CD4-positive, alpha-beta memory T cell (primary cell): ENCODE data around the gene PTPRG. TPM values are rescaled to one million over a fixed set of nuclear protein-coding genes. Genes with fewer than 3 reads are reported as not detected.

Experiments used
- CTCF ChIA-PET: fragments of 350-600 bp; sonication (Branson Sonifier 250); formaldehyde crosslinking; loops from one replicate; lab custom pipeline; 2021; ENCODE audit warnings: inconsistent platforms; ENCODE audit not compliant: partially characterized antibody; lab: Charles Lee
- POLR2A ChIA-PET: fragments of 350-600 bp; sonication (Branson Sonifier 250); formaldehyde crosslinking; loops from one replicate; lab custom pipeline; 2021; ENCODE audit not compliant: partially characterized antibody; lab: Charles Lee
- DNase-seq, 5 donors: peaks; one replicate each; pipeline versions ENCODE4 v3.0.0 to v3.0.0-alpha.2; 2020 to 2022; ENCODE audit warnings: mixed read lengths in 1 of 5
- H3K27ac ChIP-seq: one replicate; pipeline ENCODE4 v1.7.0; 2013; ENCODE audit warnings: low read depth, low read length
- H3K27me3 ChIP-seq: 2 replicates; pipeline ENCODE4 v1.7.0; 2013; ENCODE audit warnings: mild to moderate bottlenecking, low read length, moderate library complexity; ENCODE audit not compliant: insufficient read depth
- H3K36me3 ChIP-seq: 2 replicates; pipeline ENCODE4 v1.7.0; 2013; ENCODE audit warnings: mild to moderate bottlenecking, low read length, moderate library complexity; ENCODE audit not compliant: insufficient read depth
- H3K4me1 ChIP-seq: 2 replicates; pipeline ENCODE4 v1.7.0; 2013; ENCODE audit warnings: mild to moderate bottlenecking, low read length, moderate library complexity; ENCODE audit not compliant: insufficient read depth
- H3K4me3 ChIP-seq, 2 donors: one replicate each; pipeline ENCODE4 v1.7.0; 2013; ENCODE audit warnings: low read length in 2 of 2, mild to moderate bottlenecking in 1 of 2
- H3K9me3 ChIP-seq, 2 donors: one replicate each; pipeline ENCODE4 v1.7.0; 2013; ENCODE audit warnings: low read length in 2 of 2, control low read depth in 1 of 2; ENCODE audit not compliant: control insufficient read depth in 1 of 2
- H3K27ac Mint-ChIP-seq, 7 donors: one replicate each; pipeline ENCODE4 v1.8.0; 2020 to 2021; ENCODE audit warnings: mixed read lengths in 7 of 7, mild to moderate bottlenecking in 6 of 7, inconsistent platforms in 3 of 7, moderate library complexity in 3 of 7
- H3K27me3 Mint-ChIP-seq, 2 donors: one replicate each; pipeline ENCODE4 v1.8.0; 2020 to 2021; ENCODE audit warnings: mixed read lengths in 2 of 2
- H3K36me3 Mint-ChIP-seq, 2 donors: one replicate each; pipeline ENCODE4 v1.8.0; 2020 to 2021; ENCODE audit warnings: mixed read lengths in 2 of 2, inconsistent platforms in 1 of 2, mild to moderate bottlenecking in 1 of 2
- H3K4me1 Mint-ChIP-seq, 4 donors: one replicate each; pipeline ENCODE4 v1.8.0; 2020 to 2021; ENCODE audit warnings: mixed read lengths in 4 of 4, mild to moderate bottlenecking in 1 of 4
- H3K4me3 Mint-ChIP-seq, 8 donors: one replicate each; pipeline ENCODE4 v1.8.0; 2020 to 2021; ENCODE audit warnings: mixed read lengths in 8 of 8, mild to moderate bottlenecking in 7 of 8, moderate library complexity in 6 of 8, inconsistent platforms in 3 of 8
- H3K9me3 Mint-ChIP-seq, 8 donors: one replicate each; pipeline ENCODE4 v1.8.0; 2020 to 2021; ENCODE audit warnings: mixed read lengths in 8 of 8, mild to moderate bottlenecking in 5 of 8, inconsistent platforms in 3 of 8, moderate library complexity in 1 of 8
- intact Hi-C: fragments of 100-400 bp; cut with micrococcal nuclease; formaldehyde crosslinking; loops from one replicate; pipeline ENCODE4 v1.15.1; 2023
- polyA plus RNA-seq, 2 donors: library from polyadenylated mRNA; unstranded; fragments of 300-500 nt; fragmentation: Illumina TruSeq; gene quantifications; one replicate each; pipeline ENCODE4 v1.2.3, GENCODE V29; 2021
- total RNA-seq, 2 experiments: library from RNA; stranded (reverse); gene quantifications; one replicate each; pipeline ENCODE4 v1.2.3, GENCODE V29; 2021

Gene PTPRG
- total and polyA plus RNA-seq, 4 experiments from 2014 or later: not detected

DNA sequence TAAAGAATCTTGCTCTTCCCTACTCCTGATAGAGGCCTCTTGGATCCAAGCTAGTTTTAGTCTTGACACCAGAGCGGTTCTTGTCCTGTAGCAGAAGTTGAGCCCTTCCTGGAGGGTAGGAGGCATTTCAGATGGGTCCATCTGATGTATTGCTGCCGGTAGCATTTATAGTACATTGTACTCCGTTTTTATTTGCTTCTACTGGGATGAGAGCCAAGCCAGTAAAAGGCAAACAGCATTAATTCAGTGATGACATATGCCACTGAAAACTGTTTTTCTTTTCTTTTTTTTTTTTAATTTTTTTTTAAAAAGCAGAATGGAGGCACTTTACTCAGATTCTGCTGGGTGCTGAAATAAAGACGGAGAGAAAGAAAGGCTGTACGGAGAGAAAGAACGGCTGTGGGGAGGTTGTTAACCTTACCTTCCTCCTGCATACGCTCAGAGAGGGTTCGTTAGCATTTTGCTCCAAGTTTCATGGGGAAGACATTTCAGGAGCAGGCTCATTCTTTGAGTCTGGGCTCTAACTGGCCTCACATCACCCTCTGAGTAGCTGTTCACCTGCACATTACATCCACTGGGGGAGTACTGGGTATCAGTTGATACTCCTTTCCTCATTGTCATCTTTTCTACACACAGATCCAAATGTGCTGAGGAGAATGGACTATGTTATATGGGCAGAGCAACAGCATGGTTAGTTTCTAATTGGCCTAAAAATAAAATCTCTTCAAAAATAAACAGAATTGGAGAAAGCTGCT lies 650.5 kb downstream of the PTPRG start:
- H3K36me3 ChIP-seq: no peaks in the 10 kb centered on the region
- no peaks in the 10 kb centered on the region for H3K9me3 ChIP-seq
- POLR2A ChIA-PET: no interaction called here
- Mint-ChIP-seq H3K4me3 (no peak overlapping the region), H3K9me3 (no peaks in the 10 kb centered on the region), H3K4me1 (peaks cover 0 to 2% (median 0%) of the 10 kb centered on the region in 4 donors), H3K27ac (no peak overlapping the region), H3K27me3 (peaks cover 0 to 3% of the 10 kb centered on the region in 2 donors), H3K36me3 (no peaks in the 10 kb centered on the region)
- intact Hi-C loops: no loop called here
- no peak overlapping the region for H3K27ac ChIP-seq
- H3K27me3 ChIP-seq: no peaks in the 10 kb centered on the region
- H3K4me1 ChIP-seq: no peaks in the 10 kb centered on the region
- CTCF ChIA-PET: interaction anchor here (1.0 kb wide), 1 partner anchor 23 kb away, joined by 3 read pairs; no protein-coding TSS in a partner anchor
- H3K4me3 ChIP-seq: no peak overlapping the region
- DNase-seq: no peak

DNA sequence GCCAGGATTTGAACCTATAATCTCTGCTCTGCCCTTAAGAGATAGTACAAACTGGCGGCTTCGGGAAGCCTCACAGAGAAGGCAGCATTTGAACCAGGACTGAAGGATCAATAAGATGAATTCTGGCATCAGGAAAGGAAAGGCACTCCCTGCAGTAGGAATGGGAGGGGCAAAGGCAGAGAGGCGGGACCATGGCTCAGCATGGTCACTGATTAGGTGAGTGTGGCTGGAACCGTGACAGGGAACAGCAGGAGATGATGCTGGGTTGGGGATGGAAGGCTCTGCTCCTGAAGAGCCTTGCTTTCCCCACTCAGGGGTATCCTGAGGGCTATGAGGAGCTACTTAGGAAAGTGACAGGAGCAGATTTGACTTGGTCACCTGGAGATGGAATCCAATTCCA lies 653.5 kb downstream of the PTPRG start:
- POLR2A ChIA-PET: no interaction called here
- Histone ChIP-seq H3K9me3 (no peaks in the 10 kb centered on the region), H3K4me3 (no peak overlapping the region), H3K27me3 (no peaks in the 10 kb centered on the region), H3K4me1 (no peaks in the 10 kb centered on the region), H3K27ac (no peak overlapping the region), H3K36me3 (no peaks in the 10 kb centered on the region)
- intact Hi-C loops: no loop called here
- H3K27me3 Mint-ChIP-seq: peaks cover 0 to 3% of the 10 kb centered on the region in 2 donors
- CTCF ChIA-PET: no interaction called here
- no peaks in the 10 kb centered on the region for H3K9me3 Mint-ChIP-seq
- no peak overlapping the region for H3K27ac Mint-ChIP-seq
- DNase-seq: no peak
- peaks cover 0 to 2% (median 0%) of the 10 kb centered on the region in 4 donors for H3K4me1 Mint-ChIP-seq
- H3K4me3 Mint-ChIP-seq: no peak overlapping the region
- H3K36me3 Mint-ChIP-seq: no peaks in the 10 kb centered on the region

DNA sequence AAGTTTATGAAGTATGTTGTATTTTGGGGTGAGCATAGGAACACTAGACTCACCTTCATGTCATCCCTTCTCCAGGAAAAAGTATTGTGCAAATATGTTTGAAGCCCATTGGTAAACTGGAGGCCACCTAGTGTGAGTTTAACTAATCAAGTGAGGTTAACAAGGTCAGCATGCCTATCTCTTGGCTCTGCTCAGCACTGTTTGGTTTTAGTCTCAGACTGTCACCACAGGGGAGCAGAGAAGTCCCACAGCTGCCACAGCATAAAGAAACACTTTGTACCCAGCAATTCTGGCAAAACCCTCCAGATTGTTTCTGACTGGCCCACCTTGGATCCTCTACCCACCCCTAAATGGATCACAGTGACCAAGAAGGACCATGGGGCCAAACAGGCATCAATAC lies 659.2 kb downstream of the PTPRG start:
- intact Hi-C loops: no loop called here
- DNase-seq: no peak
- no peaks in the 10 kb centered on the region for H3K9me3 Mint-ChIP-seq
- CTCF ChIA-PET: no interaction called here
- no peaks in the 10 kb centered on the region for H3K4me1 Mint-ChIP-seq
- Histone ChIP-seq H3K4me3 (no peak overlapping the region), H3K27me3 (no peaks in the 10 kb centered on the region), H3K36me3 (no peaks in the 10 kb centered on the region), H3K4me1 (no peaks in the 10 kb centered on the region), H3K9me3 (no peaks in the 10 kb centered on the region), H3K27ac (no peak overlapping the region)
- H3K4me3 Mint-ChIP-seq: no peak overlapping the region
- H3K36me3 Mint-ChIP-seq: no peaks in the 10 kb centered on the region
- no peak overlapping the region for H3K27ac Mint-ChIP-seq
- H3K27me3 Mint-ChIP-seq: peaks cover 0 to 2% of the 10 kb centered on the region in 2 donors
- POLR2A ChIA-PET: no interaction called here

DNA sequence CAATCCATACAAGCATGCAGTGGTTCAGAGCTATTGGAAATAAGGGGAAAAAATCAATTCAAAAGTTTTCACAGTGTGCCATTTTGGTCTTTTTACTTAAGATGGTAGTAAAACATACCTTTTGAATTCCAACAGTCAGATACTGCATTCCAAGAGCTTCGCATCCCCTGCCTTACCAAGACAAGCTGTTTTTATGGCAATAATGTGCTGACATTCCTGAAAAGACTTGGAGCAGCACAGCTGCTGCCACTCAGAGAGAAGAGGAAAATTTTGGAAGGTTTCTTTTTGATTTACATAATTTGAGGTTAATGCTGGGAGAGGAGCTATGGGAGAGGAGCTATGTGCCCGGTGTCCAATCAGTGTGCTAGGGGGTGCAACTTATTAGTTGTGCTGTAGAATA lies 663.7 kb downstream of the PTPRG start:
- H3K36me3 ChIP-seq: no peaks in the 10 kb centered on the region
- H3K9me3 Mint-ChIP-seq: no peaks in the 10 kb centered on the region
- no peaks in the 10 kb centered on the region for H3K4me1 Mint-ChIP-seq
- H3K4me3 ChIP-seq: no peak overlapping the region
- no peaks in the 10 kb centered on the region for H3K36me3 Mint-ChIP-seq
- H3K4me1 ChIP-seq: no peaks in the 10 kb centered on the region
- H3K9me3 ChIP-seq: no peaks in the 10 kb centered on the region
- H3K27ac ChIP-seq: no peak overlapping the region
- no peak overlapping the region for H3K4me3 Mint-ChIP-seq
- no peaks in the 10 kb centered on the region for H3K27me3 ChIP-seq
- CTCF ChIA-PET: interaction anchor here (1.2 kb wide), 1 partner anchor 13 kb away, joined by 3 read pairs; no protein-coding TSS in a partner anchor
- peaks cover 0 to 2% of the 10 kb centered on the region in 2 donors for H3K27me3 Mint-ChIP-seq
- no peak overlapping the region for H3K27ac Mint-ChIP-seq
- no peak for DNase-seq
- intact Hi-C loops: no loop called here
- POLR2A ChIA-PET: no interaction called here

DNA sequence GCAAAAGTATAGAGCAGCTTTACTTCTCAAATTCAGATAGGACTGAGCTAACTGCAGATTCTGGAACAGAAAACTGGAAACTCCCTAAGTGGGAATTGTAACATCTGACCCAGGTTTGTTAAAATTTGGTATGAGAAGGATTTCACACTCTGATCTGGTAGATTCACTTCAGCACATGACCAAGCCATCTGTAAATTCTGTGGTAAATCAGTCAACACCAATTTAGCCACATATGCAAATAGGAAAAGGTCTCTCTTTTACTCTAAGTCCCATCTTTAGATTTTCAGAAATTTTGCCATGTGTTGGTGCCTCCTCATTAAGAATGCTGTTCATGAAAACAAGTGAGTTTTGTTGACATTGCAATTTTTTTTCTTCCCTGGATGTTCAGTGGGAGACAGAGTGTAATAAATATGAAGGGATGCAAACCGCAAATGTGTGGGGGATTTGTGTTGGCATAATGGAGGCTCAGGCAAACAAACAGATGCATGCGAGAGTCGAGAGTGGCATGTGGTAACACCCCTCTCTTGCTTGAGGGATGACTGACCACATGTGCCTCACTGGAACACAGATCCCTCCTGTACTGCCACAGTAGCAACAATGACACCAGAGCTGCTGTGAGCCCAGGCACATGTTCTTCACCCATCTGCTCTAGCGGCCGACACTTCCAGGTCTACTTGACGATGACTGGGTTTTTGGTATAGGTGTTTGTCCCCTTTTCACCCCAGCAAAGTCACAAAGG lies 665.4 kb downstream of the PTPRG start:
- CTCF ChIA-PET: no interaction called here
- no peak overlapping the region for H3K27ac Mint-ChIP-seq

DNA sequence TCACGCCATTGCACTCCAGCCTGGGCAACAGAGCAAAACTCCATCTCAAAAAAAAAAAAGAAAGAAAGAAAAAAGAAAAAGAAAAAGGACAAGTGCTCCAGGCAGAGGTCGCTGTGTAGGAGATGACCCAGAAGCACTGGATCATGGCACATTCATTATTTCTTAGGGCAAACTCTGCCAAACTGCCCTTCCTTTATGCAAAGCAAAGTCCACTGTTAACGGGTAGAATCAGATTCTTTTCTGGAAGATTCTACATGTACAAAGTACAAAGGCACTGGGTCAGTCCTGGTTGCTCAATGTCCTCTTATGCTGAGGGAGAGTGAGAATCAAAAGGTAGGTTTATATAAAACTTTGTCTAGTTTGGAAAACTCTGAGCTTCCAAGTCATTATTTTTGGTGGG lies 667.1 kb downstream of the PTPRG start:
- intact Hi-C loops: no loop called here
- no peaks in the 10 kb centered on the region for H3K9me3 Mint-ChIP-seq
- H3K36me3 ChIP-seq: no peaks in the 10 kb centered on the region
- no peak overlapping the region for H3K4me3 ChIP-seq
- DNase-seq: no peak
- peaks cover 0 to 2% of the 10 kb centered on the region in 2 donors for H3K27me3 Mint-ChIP-seq
- H3K36me3 Mint-ChIP-seq: no peaks in the 10 kb centered on the region
- ChIA-PET CTCF (no interaction called here), POLR2A (no interaction called here)
- no peaks in the 10 kb centered on the region for H3K9me3 ChIP-seq
- no peaks in the 10 kb centered on the region for H3K4me1 ChIP-seq
- H3K27ac ChIP-seq: no peak overlapping the region
- H3K27ac Mint-ChIP-seq: no peak overlapping the region
- H3K4me3 Mint-ChIP-seq: no peak overlapping the region
- H3K4me1 Mint-ChIP-seq: no peaks in the 10 kb centered on the region
- H3K27me3 ChIP-seq: no peaks in the 10 kb centered on the region

More for the DNA sequence above, 665.4 kb downstream of the PTPRG start:
- no peaks in the 10 kb centered on the region for H3K9me3 ChIP-seq
- peaks cover 0 to 2% of the 10 kb centered on the region in 2 donors for H3K27me3 Mint-ChIP-seq
- H3K4me1 Mint-ChIP-seq: no peaks in the 10 kb centered on the region
- no peak for DNase-seq
- H3K36me3 Mint-ChIP-seq: no peaks in the 10 kb centered on the region
- no peaks in the 10 kb centered on the region for H3K36me3 ChIP-seq
- no peaks in the 10 kb centered on the region for H3K4me1 ChIP-seq
- POLR2A ChIA-PET: no interaction called here
- no peaks in the 10 kb centered on the region for H3K9me3 Mint-ChIP-seq
- H3K27ac ChIP-seq: no peak overlapping the region
- H3K27me3 ChIP-seq: no peaks in the 10 kb centered on the region
- no peak overlapping the region for H3K4me3 Mint-ChIP-seq
- no peak overlapping the region for H3K4me3 ChIP-seq
- intact Hi-C loops: no loop called here

DNA sequence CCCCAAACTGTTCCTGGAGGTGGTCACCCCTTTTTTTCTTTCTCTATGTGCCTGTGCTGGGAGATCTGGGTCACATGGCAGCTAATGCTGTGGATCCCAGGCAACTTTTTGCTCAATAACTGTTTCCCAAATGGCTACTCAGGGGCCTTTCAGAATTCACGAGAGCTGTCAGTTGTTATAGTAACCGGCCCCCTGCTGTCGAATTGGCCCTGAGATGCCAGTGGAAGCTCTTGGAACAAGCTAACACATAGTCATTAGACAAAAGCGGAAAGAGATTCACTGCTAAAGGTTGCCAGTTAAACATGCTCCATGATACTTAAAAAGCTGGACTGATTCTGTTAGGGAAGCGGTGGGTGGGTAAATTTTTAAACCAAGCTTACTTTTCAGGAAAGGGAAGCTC lies 667.8 kb downstream of the PTPRG start:
- no peaks in the 10 kb centered on the region for H3K27me3 ChIP-seq
- POLR2A ChIA-PET: no interaction called here
- CTCF ChIA-PET: no interaction called here
- Mint-ChIP-seq H3K36me3 (no peaks in the 10 kb centered on the region), H3K4me1 (no peaks in the 10 kb centered on the region), H3K27me3 (peaks cover 0 to 2% of the 10 kb centered on the region in 2 donors), H3K9me3 (no peaks in the 10 kb centered on the region), H3K27ac (no peak overlapping the region), H3K4me3 (no peak overlapping the region)
- no peak overlapping the region for H3K27ac ChIP-seq
- H3K4me1 ChIP-seq: no peaks in the 10 kb centered on the region
- no peaks in the 10 kb centered on the region for H3K9me3 ChIP-seq
- intact Hi-C loops: no loop called here
- H3K36me3 ChIP-seq: no peaks in the 10 kb centered on the region
- no peak for DNase-seq
- no peak overlapping the region for H3K4me3 ChIP-seq
